ENCODE measurements around the gene RNF227. TPM values are rescaled to one million over a fixed set of nuclear protein-coding genes. Genes with fewer than 3 reads are reported as not detected.

The RNF227 gene
- total RNA-seq, 1 experiment from 2014 or later: 0.83 TPM

GRCh38 chr17:7894226-7894625 is 21.9 kb downstream of the RNF227 start:
- Mint-ChIP-seq H3K4me3 (no peak overlapping the region), H3K36me3 (peaks cover 19% of the 10 kb centered on the region; the same call in 1 of the 2 replicates), H3K9me3 (no peaks in the 10 kb centered on the region), H3K4me1 (no peaks in the 10 kb centered on the region), H3K27me3 (ENCODE audit: low read depth) (no peaks in the 10 kb centered on the region), H3K27ac (no peak overlapping the region)
- ChIA-PET POLR2A (no interaction called here), CTCF (no interaction called here)
- ATAC-seq (no peak), DNase-seq (ENCODE audit: low spot score) (no peak)
- TF ChIP-seq ATF2 (CRISPR knock-in tag; IDR thresholded peaks at IDR 0.05; ENCODE audit: borderline replicate concordance, low read depth) (no peak), MXD4 (CRISPR knock-in tag; IDR thresholded peaks at IDR 0.05; ENCODE audit: borderline replicate concordance) (no peak), OVOL2 (CRISPR knock-in tag; IDR thresholded peaks at IDR 0.05; ENCODE audit: borderline replicate concordance) (no peak), CREM (CRISPR knock-in tag; IDR thresholded peaks at IDR 0.05) (no peak), ZBTB43 (CRISPR knock-in tag; IDR thresholded peaks at IDR 0.05) (no peak), ZNF512 (CRISPR knock-in tag; IDR thresholded peaks at IDR 0.05; ENCODE audit: borderline replicate concordance) (no peak), JUN (CRISPR knock-in tag; IDR thresholded peaks at IDR 0.05) (no peak), HMGXB4 (CRISPR knock-in tag; IDR thresholded peaks at IDR 0.05) (no peak), ZNF671 (CRISPR knock-in tag; IDR thresholded peaks at IDR 0.05) (no peak), NR1H2 (CRISPR knock-in tag; IDR thresholded peaks at IDR 0.05) (no peak), CREB1 (CRISPR knock-in tag; IDR thresholded peaks at IDR 0.05) (no peak), FOXK1 (CRISPR knock-in tag; IDR thresholded peaks at IDR 0.05) (no peak), PRDM15 (CRISPR knock-in tag; IDR thresholded peaks at IDR 0.05) (no peak), KAT7 (CRISPR knock-in tag; IDR thresholded peaks at IDR 0.05; ENCODE audit: borderline replicate concordance) (no peak), NFYB (CRISPR knock-in tag; conservative IDR thresholded peaks at IDR 0.05; ENCODE audit: low read depth) (no peak)
- TF ChIP-seq, protein P1, sequence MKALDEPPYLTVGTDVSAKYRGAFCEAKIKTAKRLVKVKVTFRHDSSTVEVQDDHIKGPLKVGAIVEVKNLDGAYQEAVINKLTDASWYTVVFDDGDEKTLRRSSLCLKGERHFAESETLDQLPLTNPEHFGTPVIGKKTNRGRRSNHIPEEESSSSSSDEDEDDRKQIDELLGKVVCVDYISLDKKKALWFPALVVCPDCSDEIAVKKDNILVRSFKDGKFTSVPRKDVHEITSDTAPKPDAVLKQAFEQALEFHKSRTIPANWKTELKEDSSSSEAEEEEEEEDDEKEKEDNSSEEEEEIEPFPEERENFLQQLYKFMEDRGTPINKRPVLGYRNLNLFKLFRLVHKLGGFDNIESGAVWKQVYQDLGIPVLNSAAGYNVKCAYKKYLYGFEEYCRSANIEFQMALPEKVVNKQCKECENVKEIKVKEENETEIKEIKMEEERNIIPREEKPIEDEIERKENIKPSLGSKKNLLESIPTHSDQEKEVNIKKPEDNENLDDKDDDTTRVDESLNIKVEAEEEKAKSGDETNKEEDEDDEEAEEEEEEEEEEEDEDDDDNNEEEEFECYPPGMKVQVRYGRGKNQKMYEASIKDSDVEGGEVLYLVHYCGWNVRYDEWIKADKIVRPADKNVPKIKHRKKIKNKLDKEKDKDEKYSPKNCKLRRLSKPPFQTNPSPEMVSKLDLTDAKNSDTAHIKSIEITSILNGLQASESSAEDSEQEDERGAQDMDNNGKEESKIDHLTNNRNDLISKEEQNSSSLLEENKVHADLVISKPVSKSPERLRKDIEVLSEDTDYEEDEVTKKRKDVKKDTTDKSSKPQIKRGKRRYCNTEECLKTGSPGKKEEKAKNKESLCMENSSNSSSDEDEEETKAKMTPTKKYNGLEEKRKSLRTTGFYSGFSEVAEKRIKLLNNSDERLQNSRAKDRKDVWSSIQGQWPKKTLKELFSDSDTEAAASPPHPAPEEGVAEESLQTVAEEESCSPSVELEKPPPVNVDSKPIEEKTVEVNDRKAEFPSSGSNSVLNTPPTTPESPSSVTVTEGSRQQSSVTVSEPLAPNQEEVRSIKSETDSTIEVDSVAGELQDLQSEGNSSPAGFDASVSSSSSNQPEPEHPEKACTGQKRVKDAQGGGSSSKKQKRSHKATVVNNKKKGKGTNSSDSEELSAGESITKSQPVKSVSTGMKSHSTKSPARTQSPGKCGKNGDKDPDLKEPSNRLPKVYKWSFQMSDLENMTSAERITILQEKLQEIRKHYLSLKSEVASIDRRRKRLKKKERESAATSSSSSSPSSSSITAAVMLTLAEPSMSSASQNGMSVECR (CRISPR knock-in tag; IDR thresholded peaks at IDR 0.05; ENCODE audit: borderline replicate concordance): no peak
- TF ChIP-seq, protein P2, sequence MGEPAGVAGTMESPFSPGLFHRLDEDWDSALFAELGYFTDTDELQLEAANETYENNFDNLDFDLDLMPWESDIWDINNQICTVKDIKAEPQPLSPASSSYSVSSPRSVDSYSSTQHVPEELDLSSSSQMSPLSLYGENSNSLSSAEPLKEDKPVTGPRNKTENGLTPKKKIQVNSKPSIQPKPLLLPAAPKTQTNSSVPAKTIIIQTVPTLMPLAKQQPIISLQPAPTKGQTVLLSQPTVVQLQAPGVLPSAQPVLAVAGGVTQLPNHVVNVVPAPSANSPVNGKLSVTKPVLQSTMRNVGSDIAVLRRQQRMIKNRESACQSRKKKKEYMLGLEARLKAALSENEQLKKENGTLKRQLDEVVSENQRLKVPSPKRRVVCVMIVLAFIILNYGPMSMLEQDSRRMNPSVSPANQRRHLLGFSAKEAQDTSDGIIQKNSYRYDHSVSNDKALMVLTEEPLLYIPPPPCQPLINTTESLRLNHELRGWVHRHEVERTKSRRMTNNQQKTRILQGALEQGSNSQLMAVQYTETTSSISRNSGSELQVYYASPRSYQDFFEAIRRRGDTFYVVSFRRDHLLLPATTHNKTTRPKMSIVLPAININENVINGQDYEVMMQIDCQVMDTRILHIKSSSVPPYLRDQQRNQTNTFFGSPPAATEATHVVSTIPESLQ (CRISPR knock-in tag; IDR thresholded peaks at IDR 0.05): no peak
- TF ChIP-seq, protein P3, sequence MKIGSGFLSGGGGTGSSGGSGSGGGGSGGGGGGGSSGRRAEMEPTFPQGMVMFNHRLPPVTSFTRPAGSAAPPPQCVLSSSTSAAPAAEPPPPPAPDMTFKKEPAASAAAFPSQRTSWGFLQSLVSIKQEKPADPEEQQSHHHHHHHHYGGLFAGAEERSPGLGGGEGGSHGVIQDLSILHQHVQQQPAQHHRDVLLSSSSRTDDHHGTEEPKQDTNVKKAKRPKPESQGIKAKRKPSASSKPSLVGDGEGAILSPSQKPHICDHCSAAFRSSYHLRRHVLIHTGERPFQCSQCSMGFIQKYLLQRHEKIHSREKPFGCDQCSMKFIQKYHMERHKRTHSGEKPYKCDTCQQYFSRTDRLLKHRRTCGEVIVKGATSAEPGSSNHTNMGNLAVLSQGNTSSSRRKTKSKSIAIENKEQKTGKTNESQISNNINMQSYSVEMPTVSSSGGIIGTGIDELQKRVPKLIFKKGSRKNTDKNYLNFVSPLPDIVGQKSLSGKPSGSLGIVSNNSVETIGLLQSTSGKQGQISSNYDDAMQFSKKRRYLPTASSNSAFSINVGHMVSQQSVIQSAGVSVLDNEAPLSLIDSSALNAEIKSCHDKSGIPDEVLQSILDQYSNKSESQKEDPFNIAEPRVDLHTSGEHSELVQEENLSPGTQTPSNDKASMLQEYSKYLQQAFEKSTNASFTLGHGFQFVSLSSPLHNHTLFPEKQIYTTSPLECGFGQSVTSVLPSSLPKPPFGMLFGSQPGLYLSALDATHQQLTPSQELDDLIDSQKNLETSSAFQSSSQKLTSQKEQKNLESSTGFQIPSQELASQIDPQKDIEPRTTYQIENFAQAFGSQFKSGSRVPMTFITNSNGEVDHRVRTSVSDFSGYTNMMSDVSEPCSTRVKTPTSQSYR (CRISPR knock-in tag; IDR thresholded peaks at IDR 0.05): no peak
